GM12878 (cell line): ENCODE measurements around the gene GPR39. TPM values are rescaled to one million over a fixed set of nuclear protein-coding genes. Genes with fewer than 3 reads are reported as not detected.
A peak's percentile ranks its signal among the peaks of the same experiment; 100 is the strongest.

Source experiments
- ATAC-seq: fragments of 200-7000 bp; cut with Tn5 transposase; 3 replicates; pipeline ENCODE4 v1.9.1; 2020; ENCODE audit warnings: mild to moderate bottlenecking, moderate library complexity
- Bru-seq: library from RNA; stranded (reverse); fragments of 400-500 nt; gene quantifications from one replicate; lab custom pipeline; 2021; lab: Mats Ljungman, UMichigan
- BruChase-seq, 2 experiments: library from RNA; stranded (reverse); fragments of 400-500 nt; gene quantifications; one replicate each; lab custom pipeline; 2021; lab: Mats Ljungman, UMichigan
- BruUV-seq: library from RNA; stranded (reverse); fragments of 400-500 nt; replicated peaks from 2 replicates; lab custom pipeline; 2021; lab: Mats Ljungman, UMichigan
- CTCF ChIA-PET: fragments of 300-600 bp; sonication (Branson Sonifier 250); formaldehyde crosslinking; extraction: SDS; loops from one replicate; lab custom pipeline; 2021; ENCODE audit warnings: inconsistent platforms; lab: Yijun Ruan, JAX
- POLR2A ChIA-PET: fragments of 350-600 bp; formaldehyde crosslinking; extraction: SDS; loops from one replicate; lab custom pipeline; 2021; ENCODE audit warnings: inconsistent platforms; lab: Charles Lee
- RAD21 ChIA-PET: fragments of 300-600 bp; sonication (Branson Sonifier 250); formaldehyde crosslinking; loops from one replicate; lab custom pipeline; 2023; ENCODE audit warnings: antibody characterized with exemption; ENCODE audit not compliant: unreplicated experiment; lab: Charles Lee
- SMC1A ChIA-PET: fragments of 300-600 bp; sonication (Branson Sonifier 250); formaldehyde crosslinking; loops from one replicate; lab custom pipeline; 2023; ENCODE audit not compliant: unreplicated experiment, uncharacterized antibody; lab: Charles Lee
- DNase-seq: peaks from one replicate; pipeline ENCODE4 v3.0.0-alpha.2; 2011; ENCODE audit warnings: low read depth, low spot score
- FAIRE-seq: peaks from 3 replicates; lab custom pipeline; 2011; peaks lifted over from hg19 to GRCh38; lab: Jason Lieb, UNC
- H2AFZ ChIP-seq: 2 replicates; pipeline ENCODE4 v1.6.0; 2011; ENCODE audit warnings: low read depth, low read length, control low read depth; ENCODE audit not compliant: control insufficient read depth
- H3K27ac ChIP-seq: 2 replicates; pipeline ENCODE4 v1.5.1; 2011; ENCODE audit warnings: control low read depth; ENCODE audit not compliant: control insufficient read depth, insufficient read depth
- H3K27me3 ChIP-seq, 2 experiments: replicated peaks in 1 of 2; 2 replicates each; pipeline versions ENCODE4 v1.6.0 to v1.6.1; 2011; ENCODE audit warnings: low read length in 1 of 2; ENCODE audit not compliant: control insufficient read depth in 2 of 2, insufficient read depth in 2 of 2
- H3K36me3 ChIP-seq, 2 experiments: 2 replicates each; pipeline ENCODE4 v1.5.1; 2011; ENCODE audit warnings: low read length in 1 of 2; ENCODE audit not compliant: control insufficient read depth in 2 of 2, insufficient read depth in 2 of 2
- H3K4me1 ChIP-seq: 2 replicates; pipeline ENCODE4 v1.6.1; 2011; ENCODE audit warnings: mild to moderate bottlenecking, low read length, moderate library complexity, mixed read lengths; ENCODE audit not compliant: control insufficient read depth, insufficient read depth
- H3K4me2 ChIP-seq: 2 replicates; pipeline ENCODE4 v1.6.0; 2011; ENCODE audit warnings: control low read depth; ENCODE audit not compliant: control insufficient read depth, insufficient read depth
- H3K4me3 ChIP-seq: fragments of 200-600 bp; sonication (generic); 2 replicates; pipeline ENCODE4 v1.5.1; 2016
- H3K79me2 ChIP-seq: 2 replicates; pipeline ENCODE4 v1.6.0; 2011; ENCODE audit warnings: low read length; ENCODE audit not compliant: control insufficient read depth, insufficient read depth
- H3K9ac ChIP-seq: 2 replicates; pipeline ENCODE4 v1.8.0; 2011; ENCODE audit warnings: low read length, control low read depth, mixed read lengths; ENCODE audit not compliant: control insufficient read depth, insufficient read depth
- H3K9me3 ChIP-seq: replicated peaks from 3 replicates; pipeline ENCODE4 v1.5.1; 2011; ENCODE audit warnings: mild to moderate bottlenecking, low read length; ENCODE audit not compliant: control insufficient read depth, insufficient read depth
- H4K20me1 ChIP-seq: 2 replicates; pipeline ENCODE4 v1.6.0; 2011; ENCODE audit not compliant: control insufficient read depth, insufficient read depth
- BCL11A ChIP-seq: IDR thresholded peaks from 2 replicates; pipeline ENCODE4 v1.6.1; 2011; ENCODE audit warnings: low read depth, low read length
- CREB1 ChIP-seq: IDR thresholded peaks from 2 replicates; pipeline ENCODE4 v1.6.1; 2012; ENCODE audit warnings: low read depth, mild to moderate bottlenecking, inconsistent platforms
- MXI1 ChIP-seq: fragments of 150-350 bp; IDR thresholded peaks from 2 replicates; pipeline ENCODE4 v1.6.1; 2011; ENCODE audit warnings: low read depth, mild to moderate bottlenecking, inconsistent platforms, low read length, improper control_type of control experiment
- NRF1 ChIP-seq: conservative IDR thresholded peaks from 2 replicates; pipeline ENCODE4 v1.6.1; 2011; ENCODE audit warnings: mild to moderate bottlenecking, low read depth, low read length, improper control_type of control experiment
- PAX5 ChIP-seq: IDR thresholded peaks from 2 replicates; pipeline ENCODE4 v1.6.1; 2011; ENCODE audit warnings: low read depth, low read length, borderline replicate concordance
- POLR2A ChIP-seq: IDR thresholded peaks from 2 replicates; pipeline ENCODE4 v1.6.1; 2011; ENCODE audit warnings: low read depth, mild to moderate bottlenecking, low read length
- POU2F2 ChIP-seq: IDR thresholded peaks from 3 replicates; pipeline ENCODE4 v1.6.1; 2011; ENCODE audit warnings: low read depth, mild to moderate bottlenecking, low read length, borderline replicate concordance
- SPI1 ChIP-seq: IDR thresholded peaks from 2 replicates; pipeline ENCODE4 v1.6.1; 2011; ENCODE audit warnings: low read depth, mild to moderate bottlenecking, low read length, moderate library complexity, borderline replicate concordance; ENCODE audit not compliant: insufficient read depth
- YBX1 ChIP-seq: fragments of 450-650 bp; IDR thresholded peaks from 2 replicates; pipeline ENCODE4 v1.6.1; 2016; ENCODE audit warnings: antibody characterized with exemption
- WGBS: methylation state at CpG from one replicate; pipeline ENCODE4 v1.1.6; 2016; ENCODE audit warnings: low lambda C conversion rate; ENCODE audit not compliant: insufficient replicate concordance, insufficient coverage; ENCODE audit errors: missing lambda C conversion rate; 5-methylcytosine and 5-hydroxymethylcytosine counted together
- in situ Hi-C: fragments of 300-500 bp; cut with MboI; formaldehyde crosslinking; loops from 9 replicates; pipeline ENCODE4 v1.14.3; 2018; ENCODE audit warnings: mixed read lengths
- intact Hi-C: fragments of 100-400 bp; cut with micrococcal nuclease; formaldehyde crosslinking; loops from one replicate; pipeline ENCODE4 v1.14.2; 2022; ENCODE audit not compliant: unreplicated experiment
- long read RNA-seq, 2 experiments: library from polyadenylated mRNA; unstranded; transcript quantifications; one replicate each; pipeline ENCODE4 v2.0.0, GENCODE V29; 2019 to 2020
- polyA minus RNA-seq, 3 experiments: library from RNA; depleted of rRNA, polyadenylated mRNA; stranded (reverse); fragments of >200 nt; gene quantifications; 2 replicates each; pipeline ENCODE4 v1.2.3, GENCODE V29; 2011
- polyA plus RNA-seq, 11 experiments: library from polyadenylated mRNA; depleted of rRNA in 4 of 11; unstranded in 6 of 11; stranded (reverse) in 5 of 11; fragments of >200 nt; fragmentation: Nextera tagmentation in 4 of 11; fragmentation: Illumina TruSeq in 1 of 11; extraction: Ambion mirVana in 4 of 11; extraction: Trizol in 1 of 11; gene quantifications; 1 replicate in 1 of 11; 2 replicates in 10 of 11; pipeline versions ENCODE4 v1.2.1 to v1.2.3, GENCODE V29; 2011 to 2016; ENCODE audit warnings: inconsistent platforms in 2 of 11, missing spikeins in 2 of 11, low read depth in 1 of 11
- total RNA-seq, 4 experiments: library from RNA; depleted of rRNA in 3 of 4; stranded (reverse); fragments of >200 nt in 3 of 4; fragmentation: Illumina TruSeq in 1 of 4; extraction: Trizol in 1 of 4; gene quantifications; 2 replicates each; pipeline versions ENCODE4 v1.2.1 to v1.2.3, GENCODE V29; 2013 to 2021
- TF ChIP-seq, protein P1 (sequence below): fragments of 450-650 bp; IDR thresholded peaks from 2 replicates; pipeline ENCODE4 v1.6.1; 2017; ENCODE audit warnings: low read depth, mild to moderate bottlenecking, moderate library complexity
- TF ChIP-seq, protein P2 (sequence below): fragments of 450-650 bp; IDR thresholded peaks from 2 replicates; pipeline ENCODE4 v1.6.1; 2017; ENCODE audit warnings: borderline replicate concordance
- TF ChIP-seq, protein P3 (sequence below): IDR thresholded peaks from 2 replicates; pipeline ENCODE4 v1.6.1; 2012; ENCODE audit warnings: low read length, inconsistent platforms

GPR39 gene
- not detected in 2 replicates for total RNA-seq (2013; cell fraction: nucleolus; rRNA removed)
- total RNA-seq (2014; rRNA removed) (not detected in 2 replicates), total RNA-seq (2014; rRNA removed; fragmentation: Illumina TruSeq; extraction: Trizol) (not detected in 2 replicates), total RNA-seq (2021) (0.08 and 0.23 TPM in 2 replicates), polyA plus RNA-seq (2011; rRNA removed) (0.05 TPM in 1 of 2 replicates, not detected in the other), polyA plus RNA-seq (2014; fragmentation: Illumina TruSeq; extraction: Trizol) (not detected in 2 replicates), polyA plus RNA-seq (2014; fragmentation: Nextera tagmentation; extraction: Ambion mirVana) (not detected), polyA plus RNA-seq (2014; rRNA removed) (not detected in 2 replicates), polyA plus RNA-seq (2016; fragmentation: Nextera tagmentation; extraction: Ambion mirVana) (not detected), polyA minus RNA-seq (2011; rRNA and poly(A)+ RNA removed) (0.29 TPM in 1 of 2 replicates, not detected in the other), Bru-seq, nascent RNA (percentile 5 among the genes with signal in this experiment), BruChase-seq, experiment 1, labeled RNA remaining after a 6-hour chase (percentile 3 among the genes with signal in this experiment), BruChase-seq, experiment 2, labeled RNA remaining after a 2-hour chase (percentile 9 among the genes with signal in this experiment)
- polyA plus RNA-seq (2011; ENCODE audit: low read depth) = not detected
- polyA plus RNA-seq (2011; cell fraction: cytosol; rRNA removed) = 0.05 TPM in 1 of 2 replicates, not detected in the other
- 0.04 TPM in 1 of 2 replicates, not detected in the other for polyA plus RNA-seq (2011; cell fraction: nucleus; rRNA removed)
- not detected in 2 replicates for polyA plus RNA-seq (2012)
- polyA minus RNA-seq (2011; cell fraction: cytosol; rRNA and poly(A)+ RNA removed) = not detected in 2 replicates
- not detected in 2 replicates for polyA minus RNA-seq (2011; cell fraction: nucleus; rRNA and poly(A)+ RNA removed)
- long read RNA-seq, experiment 1 = 0 reads
- long read RNA-seq, experiment 2, partial matches to known transcripts = 0 of 2 reads
- long read RNA-seq, experiment 2, other reads (novel, unspliced or antisense) = 2 of 2 reads

DNA sequence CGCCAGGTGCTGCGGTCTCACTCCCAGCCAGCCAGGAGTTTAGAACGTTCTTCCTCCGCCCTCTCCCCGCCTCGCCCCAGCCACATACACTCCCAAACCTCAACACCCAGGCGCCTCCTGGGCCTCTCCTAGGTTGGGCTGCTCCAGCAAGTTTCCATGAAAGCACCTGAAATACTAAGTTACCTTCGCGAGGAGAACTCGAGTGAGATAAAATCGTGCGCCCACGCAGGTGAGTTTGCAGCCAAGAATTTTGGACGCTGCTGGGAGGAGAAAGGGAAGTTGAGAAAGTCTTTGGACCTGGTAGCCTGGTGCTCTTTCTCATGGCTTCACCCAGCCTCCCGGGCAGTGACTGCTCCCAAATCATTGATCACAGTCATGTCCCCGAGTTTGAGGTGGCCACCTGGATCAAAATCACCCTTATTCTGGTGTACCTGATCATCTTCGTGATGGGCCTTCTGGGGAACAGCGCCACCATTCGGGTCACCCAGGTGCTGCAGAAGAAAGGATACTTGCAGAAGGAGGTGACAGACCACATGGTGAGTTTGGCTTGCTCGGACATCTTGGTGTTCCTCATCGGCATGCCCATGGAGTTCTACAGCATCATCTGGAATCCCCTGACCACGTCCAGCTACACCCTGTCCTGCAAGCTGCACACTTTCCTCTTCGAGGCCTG, at the start of gene GPR39:
GPR39 (plus strand) TSS at position 83 of the 673 bp plus-strand sequence.
- ChIA-PET CTCF (no interaction called here), SMC1A (no interaction called here), RAD21 (no interaction called here), POLR2A (no interaction called here)
- no peaks in the 10 kb centered on the region for H3K36me3 ChIP-seq
- H3K4me2 ChIP-seq = no peak within 1 kb of the TSS
- H3K4me3 ChIP-seq = no peak within 1 kb of the TSS
- H3K27ac ChIP-seq = no peak within 1 kb of the TSS
- no peak for FAIRE-seq
- H4K20me1 ChIP-seq = no peaks in the 10 kb centered on the region
- no peak for DNase-seq
- no peak within 1 kb of the TSS for H3K9ac ChIP-seq
- H3K4me1 ChIP-seq = no peaks in the 10 kb centered on the region
- intact Hi-C loops = no loop called here
- H3K79me2 ChIP-seq = no peaks in the 10 kb centered on the region
- peaks cover 0 to 1% of the 10 kb centered on the region in 2 experiments; a peak in 1 of 4 replicates for H3K27me3 ChIP-seq
- no peaks in the 10 kb centered on the region; the same call in 2 of the 3 replicates for H3K9me3 ChIP-seq
- H2AFZ ChIP-seq = no peak within 1 kb of the TSS
- 31% methylated on average over 19 of the region's 23 CpGs for WGBS
- no peak for ATAC-seq
- in situ Hi-C loops = no loop called here
- BruUV-seq = no TSS peak
- TF ChIP-seq BCL11A (no peak), YBX1 (no peak), NRF1 (no peak), PAX5 (no peak), POLR2A (no peak), POU2F2 (no peak), SPI1 (no peak), MXI1 (no peak), CREB1 (no peak)
- TF ChIP-seq, protein P1, sequence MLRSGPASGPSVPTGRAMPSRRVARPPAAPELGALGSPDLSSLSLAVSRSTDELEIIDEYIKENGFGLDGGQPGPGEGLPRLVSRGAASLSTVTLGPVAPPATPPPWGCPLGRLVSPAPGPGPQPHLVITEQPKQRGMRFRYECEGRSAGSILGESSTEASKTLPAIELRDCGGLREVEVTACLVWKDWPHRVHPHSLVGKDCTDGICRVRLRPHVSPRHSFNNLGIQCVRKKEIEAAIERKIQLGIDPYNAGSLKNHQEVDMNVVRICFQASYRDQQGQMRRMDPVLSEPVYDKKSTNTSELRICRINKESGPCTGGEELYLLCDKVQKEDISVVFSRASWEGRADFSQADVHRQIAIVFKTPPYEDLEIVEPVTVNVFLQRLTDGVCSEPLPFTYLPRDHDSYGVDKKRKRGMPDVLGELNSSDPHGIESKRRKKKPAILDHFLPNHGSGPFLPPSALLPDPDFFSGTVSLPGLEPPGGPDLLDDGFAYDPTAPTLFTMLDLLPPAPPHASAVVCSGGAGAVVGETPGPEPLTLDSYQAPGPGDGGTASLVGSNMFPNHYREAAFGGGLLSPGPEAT = no peak
- TF ChIP-seq, protein P2, sequence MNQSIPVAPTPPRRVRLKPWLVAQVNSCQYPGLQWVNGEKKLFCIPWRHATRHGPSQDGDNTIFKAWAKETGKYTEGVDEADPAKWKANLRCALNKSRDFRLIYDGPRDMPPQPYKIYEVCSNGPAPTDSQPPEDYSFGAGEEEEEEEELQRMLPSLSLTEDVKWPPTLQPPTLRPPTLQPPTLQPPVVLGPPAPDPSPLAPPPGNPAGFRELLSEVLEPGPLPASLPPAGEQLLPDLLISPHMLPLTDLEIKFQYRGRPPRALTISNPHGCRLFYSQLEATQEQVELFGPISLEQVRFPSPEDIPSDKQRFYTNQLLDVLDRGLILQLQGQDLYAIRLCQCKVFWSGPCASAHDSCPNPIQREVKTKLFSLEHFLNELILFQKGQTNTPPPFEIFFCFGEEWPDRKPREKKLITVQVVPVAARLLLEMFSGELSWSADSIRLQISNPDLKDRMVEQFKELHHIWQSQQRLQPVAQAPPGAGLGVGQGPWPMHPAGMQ = no peak
- TF ChIP-seq, protein P3, sequence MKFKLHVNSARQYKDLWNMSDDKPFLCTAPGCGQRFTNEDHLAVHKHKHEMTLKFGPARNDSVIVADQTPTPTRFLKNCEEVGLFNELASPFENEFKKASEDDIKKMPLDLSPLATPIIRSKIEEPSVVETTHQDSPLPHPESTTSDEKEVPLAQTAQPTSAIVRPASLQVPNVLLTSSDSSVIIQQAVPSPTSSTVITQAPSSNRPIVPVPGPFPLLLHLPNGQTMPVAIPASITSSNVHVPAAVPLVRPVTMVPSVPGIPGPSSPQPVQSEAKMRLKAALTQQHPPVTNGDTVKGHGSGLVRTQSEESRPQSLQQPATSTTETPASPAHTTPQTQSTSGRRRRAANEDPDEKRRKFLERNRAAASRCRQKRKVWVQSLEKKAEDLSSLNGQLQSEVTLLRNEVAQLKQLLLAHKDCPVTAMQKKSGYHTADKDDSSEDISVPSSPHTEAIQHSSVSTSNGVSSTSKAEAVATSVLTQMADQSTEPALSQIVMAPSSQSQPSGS = no peak
